CD4-positive, CD25-positive, alpha-beta regulatory T cell (primary cell): Measurements from ENCODE around the gene FOXC2. TPM values are rescaled to one million over a fixed set of nuclear protein-coding genes. Genes with fewer than 3 reads are reported as not detected.

Experiments
- ATAC-seq, 2 donors: fragments of 150-1000 bp; cut with Tn5 transposase; one replicate each; pipeline ENCODE4 v1.10.0; 2021; ENCODE audit warnings: low read depth in 2 of 2, moderate number of reproducible peaks in 2 of 2, moderate library complexity in 1 of 2
- DNase-seq, 3 donors: peaks; one replicate each; pipeline versions ENCODE4 v3.0.0 to v3.0.0-alpha.2; 2012 to 2022; ENCODE audit warnings: mixed read lengths in 1 of 3
- H3K27ac ChIP-seq: one replicate; pipeline ENCODE4 v1.7.0; 2013; ENCODE audit warnings: mild to moderate bottlenecking, low read length; ENCODE audit not compliant: insufficient read depth, poor library complexity, severe bottlenecking
- H3K27me3 ChIP-seq: one replicate; pipeline ENCODE4 v1.7.0; 2013; ENCODE audit warnings: low read length; ENCODE audit not compliant: control insufficient read depth, insufficient read depth
- H3K36me3 ChIP-seq: one replicate; pipeline ENCODE4 v1.7.0; 2013; ENCODE audit warnings: mild to moderate bottlenecking, low read length, moderate library complexity; ENCODE audit not compliant: control insufficient read depth, insufficient read depth
- H3K4me1 ChIP-seq: 2 replicates; pipeline ENCODE4 v1.7.0; 2013; ENCODE audit warnings: mild to moderate bottlenecking, low read length; ENCODE audit not compliant: insufficient read depth, control insufficient read depth, poor library complexity, severe bottlenecking
- H3K4me3 ChIP-seq: one replicate; pipeline ENCODE4 v1.7.0; 2013; ENCODE audit warnings: low read depth, mild to moderate bottlenecking, low read length, moderate library complexity
- H3K9me3 ChIP-seq, 2 experiments: 1 replicate in 1 of 2; 2 replicates in 1 of 2; pipeline ENCODE4 v1.7.0; 2013; ENCODE audit warnings: low read length in 2 of 2, mild to moderate bottlenecking in 1 of 2, moderate library complexity in 1 of 2; ENCODE audit not compliant: control insufficient read depth in 2 of 2
- H3K27ac Mint-ChIP-seq, 3 donors: one replicate each; pipeline ENCODE4 v1.8.0; 2020 to 2022; ENCODE audit warnings: mild to moderate bottlenecking in 3 of 3, mixed read lengths in 3 of 3, moderate library complexity in 2 of 3
- H3K27me3 Mint-ChIP-seq: one replicate; pipeline ENCODE4 v1.8.0; 2022; ENCODE audit warnings: mild to moderate bottlenecking, mixed read lengths
- H3K36me3 Mint-ChIP-seq: one replicate; pipeline ENCODE4 v1.8.0; 2020; ENCODE audit warnings: mixed read lengths
- H3K4me1 Mint-ChIP-seq, 4 donors: one replicate each; pipeline ENCODE4 v1.8.0; 2020 to 2022; ENCODE audit warnings: mixed read lengths in 4 of 4, mild to moderate bottlenecking in 1 of 4
- H3K4me3 Mint-ChIP-seq, 4 donors: one replicate each; pipeline ENCODE4 v1.8.0; 2020 to 2022; ENCODE audit warnings: mild to moderate bottlenecking in 4 of 4, mixed read lengths in 4 of 4, moderate library complexity in 3 of 4
- H3K9me3 Mint-ChIP-seq, 7 donors: one replicate each; pipeline ENCODE4 v1.8.0; 2020 to 2022; ENCODE audit warnings: mixed read lengths in 7 of 7, mild to moderate bottlenecking in 3 of 7, moderate library complexity in 2 of 7
- polyA plus RNA-seq, 4 donors: library from polyadenylated mRNA; unstranded; fragments of 300-500 nt; fragmentation: Illumina TruSeq; gene quantifications; one replicate each; pipeline ENCODE4 v1.2.3, GENCODE V29; 2021
- total RNA-seq: library from RNA; stranded (reverse); gene quantifications from one replicate; pipeline ENCODE4 v1.2.3, GENCODE V29; 2022

FOXC2 gene
- total RNA-seq (not detected), polyA plus RNA-seq (not detected)

DNA sequence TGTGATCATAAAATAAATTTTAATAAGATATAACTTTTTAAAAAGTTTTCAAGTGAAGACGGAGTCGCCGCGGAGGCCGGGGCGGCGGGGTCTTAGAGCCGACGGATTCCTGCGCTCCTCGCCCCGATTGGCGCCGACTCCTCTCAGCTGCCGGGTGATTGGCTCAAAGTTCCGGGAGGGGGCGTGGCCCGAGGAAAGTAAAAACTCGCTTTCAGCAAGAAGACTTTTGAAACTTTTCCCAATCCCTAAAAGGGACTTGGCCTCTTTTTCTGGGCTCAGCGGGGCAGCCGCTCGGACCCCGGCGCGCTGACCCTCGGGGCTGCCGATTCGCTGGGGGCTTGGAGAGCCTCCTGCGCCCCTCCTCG, at the start of gene FOXC2:
Gene FOXC2 (plus strand): TSS at position 229 of the 365 bp plus-strand sequence. CDS start 507 bp downstream, outside the sequence.
- Mint-ChIP-seq H3K27ac (peak within 1 kb of the TSS in 1 of 3 donors; percentile 85), H3K9me3 (peaks cover 0 to 3% (median 0%) of the 10 kb centered on the region in 7 donors), H3K27me3 (peaks cover 79% of the 10 kb centered on the region), H3K36me3 (no peaks in the 10 kb centered on the region), H3K4me3 (peak within 1 kb of the TSS; percentile 32 to 70 (median 52)), H3K4me1 (peaks cover 5 to 29% (median 13%) of the 10 kb centered on the region in 4 donors)
- Histone ChIP-seq H3K4me1 (peaks cover 15% of the 10 kb centered on the region), H3K9me3 (no peaks in the 10 kb centered on the region), H3K36me3 (no peaks in the 10 kb centered on the region), H3K4me3 (no peak within 1 kb of the TSS), H3K27ac (no peak within 1 kb of the TSS), H3K27me3 (peaks cover 28% of the 10 kb centered on the region)
- DNase-seq (peak in 2 of 3 donors; percentile 19 to 60), ATAC-seq (no peak)

DNA sequence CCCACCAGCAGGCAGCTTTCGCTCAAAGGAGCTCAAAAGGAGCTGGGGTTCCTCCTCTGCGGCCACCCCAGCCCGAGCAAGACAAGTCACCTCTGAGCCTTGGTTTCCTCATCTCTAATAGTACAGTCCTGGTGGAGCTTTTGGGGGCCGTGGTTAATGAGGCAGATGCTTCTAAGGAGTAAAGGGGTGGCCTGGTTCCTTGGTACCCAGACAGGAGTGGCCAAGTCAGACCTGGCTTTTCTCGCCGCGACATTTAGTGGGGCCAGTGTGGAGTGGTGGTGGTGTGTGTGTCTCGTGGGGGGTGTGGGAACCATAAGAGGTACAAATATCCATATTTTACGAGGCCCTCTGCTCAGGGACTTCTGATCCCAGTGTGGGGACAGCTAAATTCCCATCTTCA, 49.6 kb upstream of the FOXC2 start:
- H3K27me3 ChIP-seq, result peaks cover 16% of the 10 kb centered on the region
- H3K27me3 Mint-ChIP-seq, result peaks cover 65% of the 10 kb centered on the region

DNA sequence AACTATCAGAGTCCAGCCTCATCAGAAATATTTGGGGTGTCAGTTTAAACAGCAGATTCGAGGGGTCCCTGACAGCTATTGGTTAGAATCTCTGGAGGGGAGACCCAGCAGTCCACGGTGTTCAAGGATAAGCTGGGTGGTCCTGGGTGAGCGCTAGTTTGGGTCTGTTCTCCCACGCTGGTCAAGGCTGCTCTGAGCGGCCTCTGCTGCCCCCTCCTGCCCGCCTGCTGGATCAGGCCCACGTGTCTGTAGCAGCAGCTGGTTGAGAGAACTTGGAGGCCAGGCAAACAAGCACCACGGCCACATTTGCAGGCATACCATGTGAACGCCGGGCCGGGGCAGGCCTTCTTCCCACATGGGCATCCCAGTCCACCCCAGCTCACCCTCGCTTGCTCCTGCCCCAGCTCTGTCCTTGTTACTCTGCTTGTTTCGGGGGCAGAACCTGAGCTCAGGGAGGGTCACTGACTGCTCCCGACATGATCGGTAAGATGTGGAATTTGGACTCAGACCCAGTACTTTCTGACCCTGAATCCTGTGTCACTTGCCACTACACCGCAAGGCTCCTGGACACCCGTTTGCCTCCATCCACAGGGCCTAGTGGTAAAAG, 48.9 kb upstream of the FOXC2 start:
- Mint-ChIP-seq H3K27me3 (peaks cover 65% of the 10 kb centered on the region), H3K36me3 (no peaks in the 10 kb centered on the region), H3K4me3 (no peak overlapping the region), H3K9me3 (peaks cover 0 to 7% (median 0%) of the 10 kb centered on the region in 7 donors), H3K4me1 (peaks cover 3 to 23% (median 6%) of the 10 kb centered on the region in 4 donors), H3K27ac (no peak overlapping the region)
- Histone ChIP-seq H3K4me1 (peaks cover 6% of the 10 kb centered on the region), H3K9me3 (no peaks in the 10 kb centered on the region), H3K4me3 (no peak overlapping the region), H3K36me3 (no peaks in the 10 kb centered on the region), H3K27ac (no peak overlapping the region), H3K27me3 (peaks cover 16% of the 10 kb centered on the region)
- DNase-seq (peak in 1 of 3 donors; percentile 20), ATAC-seq (no peak)

More for the DNA sequence above, 49.6 kb upstream of the FOXC2 start:
- no peaks in the 10 kb centered on the region for H3K36me3 ChIP-seq
- H3K36me3 Mint-ChIP-seq, result no peaks in the 10 kb centered on the region
- no peaks in the 10 kb centered on the region for H3K9me3 ChIP-seq
- H3K4me1 ChIP-seq, result peaks cover 6% of the 10 kb centered on the region
- DNase-seq, result no peak
- no peak overlapping the region for H3K4me3 Mint-ChIP-seq
- ATAC-seq, result no peak
- H3K4me1 Mint-ChIP-seq, result peaks cover 3 to 23% (median 6%) of the 10 kb centered on the region in 4 donors
- no peak overlapping the region for H3K27ac Mint-ChIP-seq
- peaks cover 0 to 7% (median 0%) of the 10 kb centered on the region in 7 donors for H3K9me3 Mint-ChIP-seq
- H3K4me3 ChIP-seq, result no peak overlapping the region
- no peak overlapping the region for H3K27ac ChIP-seq

DNA sequence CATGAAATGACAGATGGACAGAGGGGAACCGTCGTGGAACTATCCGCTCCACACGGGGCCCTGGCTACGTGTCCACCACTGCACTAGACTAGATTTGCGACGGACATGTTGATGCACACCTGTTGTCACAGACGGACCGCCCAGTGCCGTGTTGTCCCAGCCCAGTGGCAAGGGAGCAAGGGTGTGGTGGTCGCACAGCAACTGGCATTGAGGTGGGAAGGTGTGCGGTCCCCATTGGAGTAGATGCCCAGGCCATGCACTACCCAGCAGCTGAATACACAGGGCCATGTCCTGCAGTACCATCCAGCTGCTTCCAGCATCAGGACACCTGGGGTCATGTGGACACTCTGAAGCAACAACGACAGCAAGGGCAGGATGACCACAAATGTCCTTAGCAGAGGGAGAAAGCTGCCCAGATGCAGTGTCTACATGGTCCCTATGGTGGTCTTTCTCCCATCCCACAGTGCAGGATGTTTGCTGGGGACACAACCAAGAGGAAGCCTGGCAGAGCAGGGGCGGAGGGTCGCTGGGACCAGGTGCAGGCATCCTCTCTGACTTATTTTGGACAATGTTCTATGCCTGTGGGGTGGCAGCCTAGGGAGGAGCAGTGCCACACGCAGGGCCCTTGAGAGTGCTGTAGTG, 47.5 kb upstream of the FOXC2 start:
- Mint-ChIP-seq H3K36me3 (no peaks in the 10 kb centered on the region), H3K4me1 (peaks cover 0 to 17% (median 4%) of the 10 kb centered on the region in 4 donors), H3K27ac (no peak overlapping the region), H3K9me3 (peaks cover 0 to 7% (median 0%) of the 10 kb centered on the region in 7 donors), H3K4me3 (peak overlapping the region in 1 of 4 donors; percentile 75), H3K27me3 (peaks cover 51% of the 10 kb centered on the region)
- no peaks in the 10 kb centered on the region for H3K9me3 ChIP-seq
- peaks cover 6% of the 10 kb centered on the region for H3K4me1 ChIP-seq
- H3K36me3 ChIP-seq, result no peaks in the 10 kb centered on the region
- DNase-seq (no peak), ATAC-seq (no peak)
- H3K27ac ChIP-seq, result no peak overlapping the region
- peaks cover 13% of the 10 kb centered on the region for H3K27me3 ChIP-seq
- no peak overlapping the region for H3K4me3 ChIP-seq

DNA sequence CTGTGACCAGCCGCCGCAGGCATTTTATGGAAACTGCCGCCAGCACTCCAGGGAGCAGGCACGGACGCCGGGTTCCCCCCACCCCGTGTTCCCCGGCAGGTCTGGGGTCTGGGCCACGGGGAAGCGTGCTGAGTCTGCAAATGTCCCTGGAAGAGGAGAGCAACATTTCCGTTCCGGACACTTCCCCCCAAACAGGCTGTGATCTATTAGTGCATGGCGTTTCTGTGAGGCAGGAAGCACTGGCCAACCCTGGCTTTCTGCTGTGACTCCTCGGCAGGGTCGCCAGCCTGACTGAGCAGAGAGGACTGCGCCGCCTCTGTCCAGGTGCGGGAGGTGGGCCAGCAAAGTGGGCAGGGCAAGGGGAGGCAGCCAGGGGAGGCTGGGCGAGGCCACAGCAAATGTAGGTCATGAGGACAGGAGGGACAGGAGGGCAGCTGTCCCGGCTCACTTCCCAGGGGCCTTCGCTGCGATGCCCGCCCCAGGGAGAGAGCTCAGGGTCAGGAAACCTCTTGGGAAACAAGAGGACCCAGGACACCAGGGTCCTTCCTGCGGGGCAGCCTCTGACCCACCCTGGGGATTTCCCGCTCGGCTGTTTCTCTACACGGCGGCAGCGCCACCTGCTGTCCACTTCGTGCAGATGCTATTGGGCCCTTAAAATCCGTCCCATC, 46.8 kb upstream of the FOXC2 start:
- no peak overlapping the region for H3K27ac ChIP-seq
- H3K36me3 Mint-ChIP-seq, result no peaks in the 10 kb centered on the region
- H3K4me3 ChIP-seq, result no peak overlapping the region
- ATAC-seq (peak; percentile 37 to 58), DNase-seq (peak; percentile 18 to 40 (median 24))
- H3K36me3 ChIP-seq, result no peaks in the 10 kb centered on the region
- H3K27ac Mint-ChIP-seq, result no peak overlapping the region
- H3K27me3 Mint-ChIP-seq, result peaks cover 45% of the 10 kb centered on the region
- peaks cover 0 to 7% (median 0%) of the 10 kb centered on the region in 7 donors for H3K9me3 Mint-ChIP-seq
- H3K4me1 Mint-ChIP-seq, result peaks cover 0 to 17% (median 4%) of the 10 kb centered on the region in 4 donors
- H3K27me3 ChIP-seq, result peaks cover 8% of the 10 kb centered on the region
- peak overlapping the region in 1 of 4 donors; percentile 48 for H3K4me3 Mint-ChIP-seq
- H3K9me3 ChIP-seq, result no peaks in the 10 kb centered on the region
- H3K4me1 ChIP-seq, result peaks cover 6% of the 10 kb centered on the region

DNA sequence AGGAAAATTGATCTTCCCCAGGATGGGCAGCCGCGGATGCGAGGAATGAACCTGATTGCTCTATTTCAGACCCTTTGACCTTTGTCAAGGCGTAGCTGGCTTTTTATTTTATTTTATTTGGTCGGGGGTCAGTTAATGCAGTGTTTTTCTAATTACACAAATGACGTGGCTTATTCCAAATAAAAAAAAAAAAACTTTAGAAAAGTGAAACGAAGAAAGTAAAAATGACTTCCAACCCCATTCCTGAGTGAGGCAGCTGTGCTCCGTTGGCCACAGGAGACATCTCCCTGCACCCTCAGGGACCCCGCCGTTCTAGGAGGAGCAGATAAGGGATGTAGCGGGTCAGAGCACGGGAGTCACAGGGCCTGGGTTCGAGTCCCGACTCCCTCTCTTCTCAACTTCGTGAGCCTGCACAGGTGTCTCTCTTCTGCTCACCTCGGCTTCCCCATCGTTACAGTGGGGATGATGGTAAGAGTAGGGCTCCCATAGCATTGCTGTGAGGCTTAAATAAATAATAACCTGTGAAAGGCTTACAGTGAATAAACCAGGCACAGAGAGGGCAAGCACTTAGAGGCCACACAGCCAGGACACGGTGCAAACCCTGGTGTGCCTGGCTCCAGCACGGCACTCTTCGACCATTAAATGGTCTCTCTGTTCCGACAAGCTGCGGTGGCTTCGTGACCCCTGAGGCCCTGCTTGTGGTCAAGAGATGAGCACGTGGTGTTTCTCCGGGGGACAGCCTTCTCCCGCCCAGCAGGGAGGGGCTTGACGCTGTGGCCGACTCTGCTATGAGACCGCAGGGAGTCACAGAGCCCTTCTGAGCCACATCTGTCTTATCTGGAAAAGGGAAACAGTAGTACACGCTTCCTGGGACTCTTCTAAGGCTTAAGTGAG, 46.1 kb upstream of the FOXC2 start:
- no peak for ATAC-seq
- H3K27me3 Mint-ChIP-seq, result peaks cover 39% of the 10 kb centered on the region
- H3K4me3 Mint-ChIP-seq, result no peak overlapping the region

More for the DNA sequence above, 46.1 kb upstream of the FOXC2 start:
- H3K27me3 ChIP-seq, result peaks cover 4% of the 10 kb centered on the region
- DNase-seq, result no peak
- H3K4me3 ChIP-seq, result no peak overlapping the region
- peaks cover 0 to 4% (median 0%) of the 10 kb centered on the region in 7 donors for H3K9me3 Mint-ChIP-seq
- no peak overlapping the region for H3K27ac Mint-ChIP-seq
- no peaks in the 10 kb centered on the region for H3K36me3 Mint-ChIP-seq
- H3K4me1 Mint-ChIP-seq, result peaks cover 0 to 17% (median 4%) of the 10 kb centered on the region in 4 donors
- H3K9me3 ChIP-seq, result no peaks in the 10 kb centered on the region
- no peak overlapping the region for H3K27ac ChIP-seq
- peaks cover 6% of the 10 kb centered on the region for H3K4me1 ChIP-seq
- H3K36me3 ChIP-seq, result no peaks in the 10 kb centered on the region
